HUES6 (cell line): ENCODE results near the gene TBX19.

ENCODE experiments used
- H3K27ac ChIP-seq: 2 replicates; pipeline ENCODE4 v1.7.0; 2013; ENCODE audit warnings: low read depth, mild to moderate bottlenecking, low read length, inconsistent platforms
- H3K27me3 ChIP-seq: 2 replicates; pipeline ENCODE4 v1.6.1; 2013; ENCODE audit warnings: low read length; ENCODE audit not compliant: control insufficient read depth, insufficient read depth
- H3K36me3 ChIP-seq: 2 replicates; pipeline ENCODE4 v1.6.1; 2013; ENCODE audit warnings: low read length; ENCODE audit not compliant: control insufficient read depth, insufficient read depth
- H3K4me1 ChIP-seq: 2 replicates; pipeline ENCODE4 v1.6.1; 2013; ENCODE audit warnings: low read length; ENCODE audit not compliant: control insufficient read depth, insufficient read depth
- H3K4me3 ChIP-seq: 2 replicates; pipeline ENCODE4 v1.5.1; 2013; ENCODE audit warnings: low read depth, low read length
- H3K9ac ChIP-seq: one replicate; pipeline ENCODE4 v1.6.1; 2013; ENCODE audit warnings: mild to moderate bottlenecking, low read length
- H3K9me3 ChIP-seq: 2 replicates; pipeline ENCODE4 v1.6.1; 2013; ENCODE audit warnings: low read depth, low read length; ENCODE audit not compliant: control insufficient read depth, insufficient read depth

TBX19 gene

GRCh38 chr1:168256164-168256563, 24.5 kb upstream of the TBX19 start:
- H3K9ac ChIP-seq = no peak overlapping the region
- no peaks in the 10 kb centered on the region for H3K27me3 ChIP-seq
- no peaks in the 10 kb centered on the region for H3K36me3 ChIP-seq
- H3K4me3 ChIP-seq = no peak overlapping the region
- H3K27ac ChIP-seq = no peak overlapping the region
- peaks cover 26% of the 10 kb centered on the region for H3K9me3 ChIP-seq
- peaks cover 13% of the 10 kb centered on the region; the same call in 1 of the 2 replicates for H3K4me1 ChIP-seq

GRCh38 chr1:168257397-168257796, 23.3 kb upstream of the TBX19 start:
- no peak overlapping the region for H3K4me3 ChIP-seq
- peaks cover 26% of the 10 kb centered on the region for H3K9me3 ChIP-seq
- H3K9ac ChIP-seq = no peak overlapping the region
- H3K27me3 ChIP-seq = no peaks in the 10 kb centered on the region
- H3K4me1 ChIP-seq = peaks cover 13% of the 10 kb centered on the region; the same call in 1 of the 2 replicates
- no peak overlapping the region for H3K27ac ChIP-seq
- no peaks in the 10 kb centered on the region for H3K36me3 ChIP-seq

- Histone ChIP-seq H3K27ac (no peak overlapping the region), H3K36me3 (no peaks in the 10 kb centered on the region), H3K4me1 (peaks cover 13% of the 10 kb centered on the region; the same call in 1 of the 2 replicates), H3K4me3 (no peak overlapping the region), H3K9ac (no peak overlapping the region), H3K9me3 (peaks cover 30% of the 10 kb centered on the region), H3K27me3 (no peaks in the 10 kb centered on the region)
Measured at GRCh38 chr1:168259567-168259966, 21.1 kb upstream of the TBX19 start.

- Histone ChIP-seq H3K9me3 (peaks cover 27% of the 10 kb centered on the region), H3K27ac (no peak overlapping the region), H3K4me3 (no peak overlapping the region), H3K4me1 (peaks cover 13% of the 10 kb centered on the region; the same call in 1 of the 2 replicates), H3K9ac (no peak overlapping the region), H3K27me3 (no peaks in the 10 kb centered on the region), H3K36me3 (0 out of 2 replicates have a peak, but pooled peaks cover 4% of the 10 kb centered on the region)
Measured at GRCh38 chr1:168260393-168260792, 20.3 kb upstream of the TBX19 start.

- peaks cover 17% of the 10 kb centered on the region for H3K9me3 ChIP-seq
- H3K36me3 ChIP-seq = 0 out of 2 replicates have a peak, but pooled peaks cover 4% of the 10 kb centered on the region
- peaks cover 13% of the 10 kb centered on the region; the same call in 1 of the 2 replicates for H3K4me1 ChIP-seq
- no peak overlapping the region for H3K9ac ChIP-seq
- no peak overlapping the region for H3K4me3 ChIP-seq
- H3K27me3 ChIP-seq = no peaks in the 10 kb centered on the region
- no peak overlapping the region for H3K27ac ChIP-seq
Measured at GRCh38 chr1:168261390-168261789, 19.3 kb upstream of the TBX19 start.

- peaks cover 7% of the 10 kb centered on the region; the same call in 1 of the 2 replicates for H3K9me3 ChIP-seq
- no peak overlapping the region for H3K4me3 ChIP-seq
- H3K27me3 ChIP-seq = no peaks in the 10 kb centered on the region
- 0 out of 2 replicates have a peak, but pooled peaks cover 4% of the 10 kb centered on the region for H3K36me3 ChIP-seq
- no peak overlapping the region for H3K9ac ChIP-seq
- no peak overlapping the region for H3K27ac ChIP-seq
- peaks cover 13% of the 10 kb centered on the region; the same call in 1 of the 2 replicates for H3K4me1 ChIP-seq
Measured at GRCh38 chr1:168263130-168263529, 17.5 kb upstream of the TBX19 start.

- Histone ChIP-seq H3K4me1 (peaks cover 11% of the 10 kb centered on the region; the same call in 1 of the 2 replicates), H3K27ac (no peak overlapping the region), H3K9me3 (peaks cover 7% of the 10 kb centered on the region; the same call in 1 of the 2 replicates), H3K27me3 (no peaks in the 10 kb centered on the region), H3K36me3 (0 out of 2 replicates have a peak, but pooled peaks cover 4% of the 10 kb centered on the region), H3K9ac (no peak overlapping the region), H3K4me3 (no peak overlapping the region)
Measured at GRCh38 chr1:168264296-168264695, 16.4 kb upstream of the TBX19 start.

GRCh38 chr1:168265596-168265995, 15.1 kb upstream of the TBX19 start:
- Histone ChIP-seq H3K9ac (no peak overlapping the region), H3K36me3 (0 out of 2 replicates have a peak, but pooled peaks cover 4% of the 10 kb centered on the region), H3K27me3 (no peaks in the 10 kb centered on the region), H3K4me3 (no peak overlapping the region), H3K27ac (no peak overlapping the region), H3K9me3 (peaks cover 7% of the 10 kb centered on the region; the same call in 1 of the 2 replicates), H3K4me1 (0 out of 2 replicates have a peak, but pooled peaks cover under 1% of the 10 kb centered on the region)

GRCh38 chr1:168266644-168267186, 14.0 kb upstream of the TBX19 start:
- Histone ChIP-seq H3K27ac (no peak overlapping the region), H3K36me3 (0 out of 2 replicates have a peak, but pooled peaks cover 4% of the 10 kb centered on the region), H3K9ac (no peak overlapping the region), H3K4me1 (no peaks in the 10 kb centered on the region), H3K27me3 (no peaks in the 10 kb centered on the region), H3K9me3 (peaks cover 7% of the 10 kb centered on the region; the same call in 1 of the 2 replicates), H3K4me3 (no peak overlapping the region)

GRCh38 chr1:168271636-168272035, 9.0 kb upstream of the TBX19 start:
- Histone ChIP-seq H3K36me3 (no peaks in the 10 kb centered on the region), H3K4me1 (no peaks in the 10 kb centered on the region), H3K9ac (no peak overlapping the region), H3K27ac (no peak overlapping the region), H3K27me3 (no peaks in the 10 kb centered on the region), H3K9me3 (no peaks in the 10 kb centered on the region), H3K4me3 (no peak overlapping the region)

GRCh38 chr1:168273575-168273974, 7.1 kb upstream of the TBX19 start:
- H3K4me1 ChIP-seq = no peaks in the 10 kb centered on the region
- no peaks in the 10 kb centered on the region for H3K9me3 ChIP-seq
- no peaks in the 10 kb centered on the region for H3K27me3 ChIP-seq
- no peak overlapping the region for H3K4me3 ChIP-seq
- no peak overlapping the region for H3K9ac ChIP-seq
- no peak overlapping the region for H3K27ac ChIP-seq
- H3K36me3 ChIP-seq = no peaks in the 10 kb centered on the region
